K562 (cell line): ENCODE measurements around the gene NFATC3. TPM values are rescaled to one million over a fixed set of nuclear protein-coding genes. Genes with fewer than 3 reads are reported as not detected.

Experiments
- C11orf30 ChIP-seq: fragments of 450-650 bp; IDR thresholded peaks from 2 replicates; pipeline ENCODE4 v1.6.1; 2016; ENCODE audit warnings: low read depth, mild to moderate bottlenecking
- CEBPG ChIP-seq, 3 experiments: fragments of 200-800 bp in 1 of 3; sonication (Bioruptor generic) in 1 of 3; sonication (generic) in 1 of 3; formaldehyde crosslinking in 1 of 3; IDR thresholded peaks in 2 of 3; conservative IDR thresholded peaks in 1 of 3; 2 replicates each; pipeline versions ENCODE4 v1.6.1 to v1.8.0; 2016 to 2022; ENCODE audit warnings: missing compliant biosample characterization in 2 of 3, missing genetic modification characterization in 2 of 3, mild to moderate bottlenecking in 1 of 3, missing genetic modification reagents in 1 of 3
- NCOA6 ChIP-seq: fragments of 450-650 bp; IDR thresholded peaks from 2 replicates; pipeline ENCODE4 v1.6.1; 2017; ENCODE audit warnings: mild to moderate bottlenecking
- NRF1 ChIP-seq, 2 experiments: fragments of 450-650 bp; IDR thresholded peaks in 1 of 2; conservative IDR thresholded peaks in 1 of 2; 2 replicates each; pipeline ENCODE4 v1.6.1; 2014; ENCODE audit warnings: mild to moderate bottlenecking in 2 of 2
- SMARCC2 ChIP-seq: fragments of 450-650 bp; IDR thresholded peaks from 2 replicates; pipeline ENCODE4 v1.6.1; 2017; ENCODE audit warnings: antibody characterized with exemption, moderate library complexity, mild to moderate bottlenecking, low read depth
- ZNF165 ChIP-seq: fragments of 250-450 bp; sonication (Bioruptor Pico); IDR thresholded peaks from 2 replicates; pipeline ENCODE4 v1.4.0; 2020; ENCODE audit warnings: borderline replicate concordance
- polyA plus RNA-seq, 8 experiments: library from polyadenylated mRNA; depleted of rRNA in 4 of 8; stranded (reverse) in 5 of 8; unstranded in 3 of 8; fragments of >200 nt; fragmentation: Nextera tagmentation in 2 of 8; fragmentation: Illumina TruSeq in 1 of 8; extraction: Ambion mirVana in 2 of 8; extraction: Trizol in 1 of 8; gene quantifications; 2 replicates each; pipeline versions ENCODE4 v1.2.1 to v1.2.3, GENCODE V29; 2011 to 2014; ENCODE audit warnings: inconsistent platforms in 1 of 8, missing spikeins in 1 of 8
- total RNA-seq, 7 experiments: library from RNA; depleted of rRNA in 6 of 7; stranded (reverse); fragments of >200 nt in 6 of 7; fragmentation: Illumina TruSeq in 2 of 7; extraction: Trizol in 2 of 7; gene quantifications; 2 replicates each; pipeline versions ENCODE4 v1.2.1 to v1.2.3, GENCODE V29; 2011 to 2021; ENCODE audit warnings: low replicate concordance in 1 of 7
- TF ChIP-seq, protein P1 (sequence below): fragments of 200-400 bp; formaldehyde crosslinking; IDR thresholded peaks from 2 replicates; pipeline ENCODE4 v1.6.1; 2017; ENCODE audit warnings: mild to moderate bottlenecking, low read depth, low read length, moderate library complexity
- TF ChIP-seq, protein P2 (sequence below): fragments of 250-450 bp; sonication (Bioruptor Pico); IDR thresholded peaks from 2 replicates; pipeline ENCODE4 v1.5.1; 2021; ENCODE audit warnings: mild to moderate bottlenecking

NFATC3 gene
- total and polyA plus RNA-seq, 9 of the 15 experiments (the other 6 are each of a cell fraction or from before 2014, with no cell fraction given), result 15.7 to 98.4 (median 59.4) TPM

DNA sequence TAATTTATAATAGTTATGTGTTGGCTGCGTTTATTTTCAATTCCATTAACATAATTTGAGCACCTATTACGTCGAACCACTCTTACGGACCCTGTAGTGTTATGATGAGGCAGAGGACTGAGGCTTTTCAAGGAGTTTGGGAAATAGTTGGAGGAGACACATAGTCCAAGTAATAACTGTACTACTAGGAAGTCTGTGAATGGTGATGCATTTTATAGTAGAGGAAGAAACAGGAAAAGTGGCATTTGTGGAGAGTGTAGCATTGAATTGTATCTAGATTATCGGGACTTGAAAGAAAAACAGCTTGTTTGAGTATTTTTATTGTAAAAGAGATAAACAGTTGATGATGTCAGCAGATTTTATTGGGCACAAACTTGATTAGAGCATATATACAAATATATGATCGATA, 1.7 kb downstream of the NFATC3 start (continued):
- TF ChIP-seq, protein P1, sequence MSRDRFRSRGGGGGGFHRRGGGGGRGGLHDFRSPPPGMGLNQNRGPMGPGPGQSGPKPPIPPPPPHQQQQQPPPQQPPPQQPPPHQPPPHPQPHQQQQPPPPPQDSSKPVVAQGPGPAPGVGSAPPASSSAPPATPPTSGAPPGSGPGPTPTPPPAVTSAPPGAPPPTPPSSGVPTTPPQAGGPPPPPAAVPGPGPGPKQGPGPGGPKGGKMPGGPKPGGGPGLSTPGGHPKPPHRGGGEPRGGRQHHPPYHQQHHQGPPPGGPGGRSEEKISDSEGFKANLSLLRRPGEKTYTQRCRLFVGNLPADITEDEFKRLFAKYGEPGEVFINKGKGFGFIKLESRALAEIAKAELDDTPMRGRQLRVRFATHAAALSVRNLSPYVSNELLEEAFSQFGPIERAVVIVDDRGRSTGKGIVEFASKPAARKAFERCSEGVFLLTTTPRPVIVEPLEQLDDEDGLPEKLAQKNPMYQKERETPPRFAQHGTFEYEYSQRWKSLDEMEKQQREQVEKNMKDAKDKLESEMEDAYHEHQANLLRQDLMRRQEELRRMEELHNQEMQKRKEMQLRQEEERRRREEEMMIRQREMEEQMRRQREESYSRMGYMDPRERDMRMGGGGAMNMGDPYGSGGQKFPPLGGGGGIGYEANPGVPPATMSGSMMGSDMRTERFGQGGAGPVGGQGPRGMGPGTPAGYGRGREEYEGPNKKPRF, result no peak
- TF ChIP-seq NCOA6, result 0 out of 2 replicates have a peak, but pooled peaks have one; percentile 40
- no peak for TF ChIP-seq CEBPG (CRISPR knock-in tag; IDR thresholded peaks at IDR 0.05)
- TF ChIP-seq CEBPG (tag; conservative IDR thresholded peaks at IDR 0.05 in 1 of 2, IDR thresholded peaks at IDR 0.05 in 1 of 2), result no peak
- TF ChIP-seq SMARCC2, result peak; percentile 68; the same call in 1 of the 2 replicates
- no peak for TF ChIP-seq NRF1 (conservative IDR thresholded peaks at IDR 0.05 in 1 of 2, IDR thresholded peaks at IDR 0.05 in 1 of 2)
- TF ChIP-seq, protein P2, sequence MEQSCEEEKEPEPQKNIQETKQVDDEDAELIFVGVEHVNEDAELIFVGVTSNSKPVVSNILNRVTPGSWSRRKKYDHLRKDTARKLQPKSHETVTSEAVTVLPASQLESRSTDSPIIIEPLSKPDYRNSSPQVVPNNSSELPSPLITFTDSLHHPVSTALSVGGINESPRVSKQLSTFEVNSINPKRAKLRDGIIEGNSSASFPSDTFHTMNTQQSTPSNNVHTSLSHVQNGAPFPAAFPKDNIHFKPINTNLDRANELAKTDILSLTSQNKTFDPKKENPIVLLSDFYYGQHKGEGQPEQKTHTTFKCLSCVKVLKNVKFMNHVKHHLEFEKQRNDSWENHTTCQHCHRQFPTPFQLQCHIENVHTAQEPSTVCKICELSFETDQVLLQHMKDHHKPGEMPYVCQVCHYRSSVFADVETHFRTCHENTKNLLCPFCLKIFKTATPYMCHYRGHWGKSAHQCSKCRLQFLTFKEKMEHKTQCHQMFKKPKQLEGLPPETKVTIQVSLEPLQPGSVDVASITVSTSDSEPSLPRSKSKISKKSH, result no peak
- TF ChIP-seq C11orf30, result peak; percentile 96
- TF ChIP-seq ZNF165, result no peak
